Nephron (organoid): ENCODE data around the gene SMPD2.

Experiments used
- H3K27ac Mint-ChIP-seq, 3 experiments: 2 replicates each; pipeline ENCODE4 v1.8.0; 2020; ENCODE audit warnings: mixed read lengths in 3 of 3, mild to moderate bottlenecking in 2 of 3, moderate library complexity in 1 of 3
- H3K27me3 Mint-ChIP-seq: 2 replicates; pipeline ENCODE4 v1.8.0; 2021; ENCODE audit warnings: low read depth, mild to moderate bottlenecking, moderate library complexity, mixed read lengths
- H3K36me3 Mint-ChIP-seq: 2 replicates; pipeline ENCODE4 v1.8.0; 2020; ENCODE audit warnings: low read depth, mixed read lengths
- H3K4me1 Mint-ChIP-seq: 2 replicates; pipeline ENCODE4 v1.8.0; 2020; ENCODE audit warnings: mixed read lengths
- H3K4me3 Mint-ChIP-seq, 3 experiments: 2 replicates each; pipeline ENCODE4 v1.8.0; 2020; ENCODE audit warnings: mild to moderate bottlenecking in 3 of 3, mixed read lengths in 3 of 3, moderate library complexity in 2 of 3
- H3K9me3 Mint-ChIP-seq: 2 replicates; pipeline ENCODE4 v1.8.0; 2020; ENCODE audit warnings: mixed read lengths
- TF ChIP-seq, protein P1 (sequence below), 3 experiments: fragments of 200-600 bp; sonication (generic); IDR thresholded peaks; one replicate each; pipeline ENCODE4 v1.5.0; 2021; ENCODE audit warnings: antibody characterized with exemption in 3 of 3; ENCODE audit not compliant: unreplicated experiment in 3 of 3

The SMPD2 gene

GRCh38 chr6:109455437-109456110, 15.1 kb downstream of the SMPD2 start, which contains the start of gene MICAL1:
Gene MICAL1, minus strand, starts transcription at chr6:109455772. Its CDS starts 1,576 bp downstream, at chr6:109454196.
- TF ChIP-seq, protein P1, sequence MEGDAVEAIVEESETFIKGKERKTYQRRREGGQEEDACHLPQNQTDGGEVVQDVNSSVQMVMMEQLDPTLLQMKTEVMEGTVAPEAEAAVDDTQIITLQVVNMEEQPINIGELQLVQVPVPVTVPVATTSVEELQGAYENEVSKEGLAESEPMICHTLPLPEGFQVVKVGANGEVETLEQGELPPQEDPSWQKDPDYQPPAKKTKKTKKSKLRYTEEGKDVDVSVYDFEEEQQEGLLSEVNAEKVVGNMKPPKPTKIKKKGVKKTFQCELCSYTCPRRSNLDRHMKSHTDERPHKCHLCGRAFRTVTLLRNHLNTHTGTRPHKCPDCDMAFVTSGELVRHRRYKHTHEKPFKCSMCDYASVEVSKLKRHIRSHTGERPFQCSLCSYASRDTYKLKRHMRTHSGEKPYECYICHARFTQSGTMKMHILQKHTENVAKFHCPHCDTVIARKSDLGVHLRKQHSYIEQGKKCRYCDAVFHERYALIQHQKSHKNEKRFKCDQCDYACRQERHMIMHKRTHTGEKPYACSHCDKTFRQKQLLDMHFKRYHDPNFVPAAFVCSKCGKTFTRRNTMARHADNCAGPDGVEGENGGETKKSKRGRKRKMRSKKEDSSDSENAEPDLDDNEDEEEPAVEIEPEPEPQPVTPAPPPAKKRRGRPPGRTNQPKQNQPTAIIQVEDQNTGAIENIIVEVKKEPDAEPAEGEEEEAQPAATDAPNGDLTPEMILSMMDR (IDR thresholded peaks at IDR 0.05; ENCODE audit: unreplicated experiment in 3 of 3): peak; percentile 24 to 44 (median 25)
- Mint-ChIP-seq H3K4me3 (peak within 1 kb of the TSS; percentile 97), H3K36me3 (peaks cover 7% of the 10 kb centered on the region), H3K4me1 (peaks cover 29% of the 10 kb centered on the region), H3K9me3 (no peaks in the 10 kb centered on the region), H3K27ac (peak within 1 kb of the TSS; percentile 70 to 85 (median 72)), H3K27me3 (peaks cover 14% of the 10 kb centered on the region)

GRCh38 chr6:109456111-109456583, 15.6 kb downstream of the SMPD2 start:
- peaks cover 3% of the 10 kb centered on the region for H3K36me3 Mint-ChIP-seq
- H3K4me3 Mint-ChIP-seq: peak overlapping the region; percentile 75 to 84 (median 84)

DNA sequence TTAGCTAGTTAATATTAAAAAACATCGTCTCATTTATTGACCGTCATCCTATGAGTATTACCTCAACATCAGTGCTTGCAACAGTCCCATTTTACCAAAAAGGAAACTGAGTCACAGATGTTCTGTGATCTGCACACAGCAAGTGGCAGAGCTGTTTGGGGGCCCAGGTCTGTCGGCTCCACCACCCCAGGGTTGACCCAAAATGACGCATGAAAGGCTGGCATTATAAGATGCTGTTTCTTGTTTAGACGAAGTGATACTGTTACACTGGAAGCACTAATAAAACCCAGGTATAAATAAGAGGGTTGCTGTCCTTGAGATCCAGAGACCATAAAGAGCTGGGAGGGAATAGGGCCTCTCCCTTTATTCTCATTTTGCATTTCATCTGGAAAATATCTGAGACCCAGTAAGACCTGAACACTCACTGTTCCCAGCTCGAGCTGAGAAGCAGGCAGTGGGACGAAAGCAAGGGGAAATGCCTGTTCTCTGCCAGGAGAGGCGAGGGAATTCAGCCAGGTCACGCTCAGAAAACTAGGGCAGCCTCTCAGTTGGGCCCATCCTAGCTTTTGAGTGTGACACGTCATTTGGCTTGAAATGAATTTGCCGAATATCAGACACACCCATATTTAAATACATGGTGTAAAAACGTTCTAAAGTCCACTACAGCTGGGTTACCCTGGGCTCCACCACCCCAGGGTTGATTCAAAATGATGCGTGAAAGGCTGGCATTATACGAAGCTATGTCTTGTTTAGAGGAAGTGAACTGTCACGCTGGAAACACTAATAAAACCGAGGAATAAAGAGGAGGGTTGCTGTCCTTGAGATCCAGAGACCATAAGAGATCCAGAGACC, 16.4 kb downstream of the SMPD2 start:
- Mint-ChIP-seq H3K9me3 (no peaks in the 10 kb centered on the region), H3K27ac (peak overlapping the region in 1 of 3 experiments; percentile 8), H3K4me1 (peaks cover 25% of the 10 kb centered on the region), H3K4me3 (peak overlapping the region; percentile 75 to 84 (median 84)), H3K36me3 (peaks cover 6% of the 10 kb centered on the region), H3K27me3 (peaks cover 14% of the 10 kb centered on the region)
- TF ChIP-seq, protein P1 (IDR thresholded peaks at IDR 0.05; ENCODE audit: unreplicated experiment in 3 of 3): no peak

More at GRCh38 chr6:109456111-109456583, 15.6 kb downstream of the SMPD2 start:
- TF ChIP-seq, protein P1 (IDR thresholded peaks at IDR 0.05; ENCODE audit: unreplicated experiment in 3 of 3): no peak
- peaks cover 25% of the 10 kb centered on the region for H3K4me1 Mint-ChIP-seq
- no peak overlapping the region for H3K27ac Mint-ChIP-seq
- H3K27me3 Mint-ChIP-seq: peaks cover 14% of the 10 kb centered on the region
- no peaks in the 10 kb centered on the region for H3K9me3 Mint-ChIP-seq

- H3K4me3 Mint-ChIP-seq: peak overlapping the region; percentile 37 to 84 (median 37)
- peaks cover 11% of the 10 kb centered on the region for H3K27me3 Mint-ChIP-seq
- H3K36me3 Mint-ChIP-seq: peaks cover 10% of the 10 kb centered on the region
- H3K4me1 Mint-ChIP-seq: peaks cover 22% of the 10 kb centered on the region
- no peaks in the 10 kb centered on the region for H3K9me3 Mint-ChIP-seq
- no peak overlapping the region for H3K27ac Mint-ChIP-seq
- TF ChIP-seq, protein P1 (IDR thresholded peaks at IDR 0.05; ENCODE audit: unreplicated experiment in 3 of 3): no peak
Measured at GRCh38 chr6:109457562-109457996, 17.1 kb downstream of the SMPD2 start.

DNA sequence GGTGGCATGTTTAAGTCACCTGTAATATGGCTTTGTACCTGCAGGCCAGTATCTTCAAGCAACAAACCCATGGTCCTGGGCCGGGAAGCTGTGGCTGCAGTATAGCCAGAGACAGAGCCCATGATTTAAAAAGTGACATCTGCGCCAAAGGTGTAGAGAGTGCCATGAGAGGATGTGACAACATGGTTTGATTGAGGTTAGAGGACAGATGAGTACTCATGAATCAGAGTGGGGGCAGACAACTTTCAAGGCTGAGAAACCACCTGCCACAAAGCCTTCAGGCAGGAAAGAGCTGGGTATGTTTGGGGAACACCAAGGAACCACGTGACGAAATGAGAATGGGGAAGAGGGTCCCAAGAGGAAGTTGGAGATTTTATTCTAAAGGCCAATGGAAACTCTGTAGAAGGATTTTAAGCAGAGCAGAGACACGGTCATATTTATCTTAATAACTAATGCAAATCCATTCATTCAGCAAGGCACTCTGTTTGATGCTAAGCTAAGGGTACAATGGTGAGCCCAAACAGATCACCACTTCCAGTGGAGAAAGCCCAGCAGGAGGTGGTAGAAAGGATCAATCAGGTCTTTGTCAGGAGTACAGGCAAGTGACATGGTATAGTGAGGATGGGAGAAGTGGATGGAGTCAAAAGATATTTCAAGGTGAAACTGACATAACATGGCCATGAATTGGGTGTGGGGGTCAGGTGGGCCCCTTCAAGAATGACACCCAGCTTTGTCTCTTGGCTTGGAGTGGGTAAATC, 18.4 kb downstream of the SMPD2 start:
- Mint-ChIP-seq H3K9me3 (no peaks in the 10 kb centered on the region), H3K4me1 (peaks cover 17% of the 10 kb centered on the region)
- TF ChIP-seq, protein P1 (IDR thresholded peaks at IDR 0.05; ENCODE audit: unreplicated experiment in 3 of 3): no peak

More for the DNA sequence above, 18.4 kb downstream of the SMPD2 start:
- Mint-ChIP-seq H3K36me3 (peaks cover 16% of the 10 kb centered on the region), H3K27ac (no peak overlapping the region), H3K27me3 (peaks cover 11% of the 10 kb centered on the region), H3K4me3 (peak overlapping the region in 1 of 3 experiments; percentile 45)
